NOMO-1 treated with dmso at 0.1 percent for 144 hours (cell line): ENCODE results near the gene RIPOR2.

Experiments
- DNase-seq: peaks from one replicate; lab custom pipeline; 2025; ENCODE audit not compliant: unreplicated experiment; lab: John Stamatoyannopoulos, UW

RIPOR2 gene

GRCh38 chr6:24935366-24936152 is at the start of gene RIPOR2:
Gene RIPOR2 (minus strand): TSS chr6:24935960. CDS start chr6:24935898, 62 bp downstream.
- DNase-seq: peak; percentile 79

- no peak for DNase-seq
These were observed 49.6 kb upstream of the RIPOR2 start for GRCh38 chr6:24985323-24985722.

GRCh38 chr6:24982231-24982630 is 46.5 kb upstream of the RIPOR2 start:
- DNase-seq: no peak

- DNase-seq: no peak
These were observed 45.6 kb upstream of the RIPOR2 start for GRCh38 chr6:24981386-24981760.

- no peak for DNase-seq
These were observed 45.0 kb upstream of the RIPOR2 start for GRCh38 chr6:24980507-24981385.

GRCh38 chr6:24979176-24979575 is 43.4 kb upstream of the RIPOR2 start:
- no peak for DNase-seq

GRCh38 chr6:24974182-24975171 is 38.7 kb upstream of the RIPOR2 start:
- DNase-seq: peak; percentile 27

- no peak for DNase-seq
These were observed 36.7 kb upstream of the RIPOR2 start for GRCh38 chr6:24972311-24972958.

GRCh38 chr6:24971067-24971466 is 35.3 kb upstream of the RIPOR2 start:
- DNase-seq: no peak

GRCh38 chr6:24969343-24969860 is 33.6 kb upstream of the RIPOR2 start:
- DNase-seq: no peak

GRCh38 chr6:24968783-24969182 is 33.0 kb upstream of the RIPOR2 start:
- DNase-seq: no peak

GRCh38 chr6:24967211-24967610 is 31.5 kb upstream of the RIPOR2 start:
- no peak for DNase-seq

GRCh38 chr6:24966381-24966780 is 30.6 kb upstream of the RIPOR2 start:
- no peak for DNase-seq

GRCh38 chr6:24963887-24964570 is 28.3 kb upstream of the RIPOR2 start:
- no peak for DNase-seq

- no peak for DNase-seq
These were observed 27.6 kb upstream of the RIPOR2 start for GRCh38 chr6:24963339-24963738.

GRCh38 chr6:24961852-24962251 is 26.1 kb upstream of the RIPOR2 start:
- no peak for DNase-seq

- no peak for DNase-seq
These were observed 25.3 kb upstream of the RIPOR2 start for GRCh38 chr6:24960991-24961475.

- DNase-seq: no peak
These were observed 23.6 kb upstream of the RIPOR2 start for GRCh38 chr6:24959319-24959718.

GRCh38 chr6:24957199-24957598 is 21.4 kb upstream of the RIPOR2 start:
- DNase-seq: no peak
